Activated CD4-positive, alpha-beta memory T cell treated with anti-CD3 and anti-CD28 coated beads for 36 hours (primary cell): ENCODE data around the gene NME7. TPM values are rescaled to one million over a fixed set of nuclear protein-coding genes. Genes with fewer than 3 reads are reported as not detected.

Source experiments
- total RNA-seq, 2 experiments: library from RNA; stranded (reverse); gene quantifications; one replicate each; pipeline ENCODE4 v1.2.3, GENCODE V29; 2021

Gene NME7
- total RNA-seq, 2 experiments from 2014 or later = 12.9 to 15.9 TPM

Other genes starting within 250 kb of the NME7 start
- gene BLZF1, start 398 bp upstream of the NME7 start, total RNA-seq = 10 to 100 TPM; 10.1 to 10.2 TPM
- not detected for gene CCDC181, start 59.7 kb upstream of the NME7 start, total RNA-seq
- 1 to 10 TPM; 8.6 to 9.4 TPM for gene SLC19A2, start 118.1 kb upstream of the NME7 start, total RNA-seq
- 10 to 100 TPM; 50.8 to 51.1 TPM for gene F5, start 218.7 kb upstream of the NME7 start, total RNA-seq